Measurements from ENCODE around the gene CSAG2.

Gene CSAG2

DNA sequence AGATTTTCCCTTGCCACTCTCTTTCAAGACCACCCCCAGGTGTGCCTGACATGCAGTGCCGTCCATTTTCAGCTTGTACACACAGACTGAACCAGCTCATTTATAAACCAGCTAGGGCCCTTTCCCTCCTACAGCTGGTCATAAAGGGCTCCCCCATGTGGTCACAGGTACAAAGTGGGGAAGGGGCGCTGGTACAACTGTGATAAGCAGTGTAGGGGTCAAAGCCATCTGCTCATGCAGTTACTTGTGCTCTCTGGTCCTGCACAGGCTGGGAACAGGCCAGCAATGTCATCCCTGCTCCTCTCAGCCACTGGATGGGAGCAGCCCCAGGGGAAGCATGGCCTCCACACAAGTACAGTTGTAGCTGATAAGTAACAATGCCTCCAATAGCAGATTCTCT lies 50.8 kb downstream of the CSAG2 start:
- no peak for DNase-seq
